Coronary artery (tissue), 2 donors: ENCODE measurements around the gene SPR.

Source experiments
- DNase-seq: peaks from one replicate; pipeline ENCODE4 v3.0.0-alpha.2; 2017; ENCODE audit warnings: low spot score
- H3K27ac ChIP-seq, 2 donors: fragments of 200-600 bp; sonication (generic); one replicate each; pipeline ENCODE4 v1.5.1; 2016 to 2019
- H3K4me3 ChIP-seq: fragments of 200-600 bp; sonication (generic); 2 replicates; pipeline ENCODE4 v1.5.1; 2016; ENCODE audit warnings: mild to moderate bottlenecking, moderate library complexity
- TF ChIP-seq, protein P1 (sequence below): fragments of 200-600 bp; sonication (generic); IDR thresholded peaks from one replicate; pipeline ENCODE4 v1.5.1; 2019; ENCODE audit warnings: antibody characterized with exemption

The SPR gene

DNA sequence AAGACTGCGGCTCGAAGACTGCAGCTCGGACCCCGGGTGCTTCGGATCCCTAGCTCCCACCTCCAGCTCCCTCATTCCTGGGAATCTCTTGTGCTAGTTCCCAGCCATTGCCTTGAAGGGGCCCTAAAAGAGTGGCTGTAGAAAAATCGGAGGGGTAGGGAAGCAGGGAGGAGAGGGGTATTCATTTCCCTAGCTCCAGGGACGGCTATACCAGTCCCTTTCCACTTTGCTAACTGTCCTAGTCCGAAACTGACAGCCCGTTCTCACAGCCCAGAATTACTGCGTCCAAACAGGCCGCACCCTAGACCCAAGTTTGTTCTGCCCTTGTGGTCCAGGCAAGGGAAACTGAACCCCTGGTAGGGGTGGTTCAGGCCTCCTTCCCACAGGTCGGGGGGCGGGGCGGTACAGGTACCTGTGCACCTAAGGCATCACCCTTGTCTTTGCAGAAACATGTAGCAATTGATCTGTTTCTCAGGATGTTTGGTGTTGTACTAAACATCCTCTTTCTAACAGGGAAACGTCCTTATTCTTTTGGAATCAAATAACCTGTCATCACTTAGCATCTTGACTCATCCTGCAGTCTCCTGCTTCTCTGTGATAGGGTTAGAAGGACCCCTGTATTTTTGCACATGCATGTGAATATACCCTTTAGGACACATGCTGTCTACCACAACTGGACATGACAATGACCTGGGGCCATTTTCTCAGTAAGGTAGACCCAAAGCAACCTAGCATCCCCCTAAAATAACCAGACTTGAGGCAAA is 34.1 kb downstream of the SPR start:
- H3K27ac ChIP-seq, result no peak overlapping the region
- H3K4me3 ChIP-seq, result peak overlapping the region; percentile 62

GRCh38 chr2:72921853-72922252 is 34.6 kb downstream of the SPR start:
- Histone ChIP-seq H3K27ac (no peak overlapping the region), H3K4me3 (no peak overlapping the region)
- TF ChIP-seq, protein P1, sequence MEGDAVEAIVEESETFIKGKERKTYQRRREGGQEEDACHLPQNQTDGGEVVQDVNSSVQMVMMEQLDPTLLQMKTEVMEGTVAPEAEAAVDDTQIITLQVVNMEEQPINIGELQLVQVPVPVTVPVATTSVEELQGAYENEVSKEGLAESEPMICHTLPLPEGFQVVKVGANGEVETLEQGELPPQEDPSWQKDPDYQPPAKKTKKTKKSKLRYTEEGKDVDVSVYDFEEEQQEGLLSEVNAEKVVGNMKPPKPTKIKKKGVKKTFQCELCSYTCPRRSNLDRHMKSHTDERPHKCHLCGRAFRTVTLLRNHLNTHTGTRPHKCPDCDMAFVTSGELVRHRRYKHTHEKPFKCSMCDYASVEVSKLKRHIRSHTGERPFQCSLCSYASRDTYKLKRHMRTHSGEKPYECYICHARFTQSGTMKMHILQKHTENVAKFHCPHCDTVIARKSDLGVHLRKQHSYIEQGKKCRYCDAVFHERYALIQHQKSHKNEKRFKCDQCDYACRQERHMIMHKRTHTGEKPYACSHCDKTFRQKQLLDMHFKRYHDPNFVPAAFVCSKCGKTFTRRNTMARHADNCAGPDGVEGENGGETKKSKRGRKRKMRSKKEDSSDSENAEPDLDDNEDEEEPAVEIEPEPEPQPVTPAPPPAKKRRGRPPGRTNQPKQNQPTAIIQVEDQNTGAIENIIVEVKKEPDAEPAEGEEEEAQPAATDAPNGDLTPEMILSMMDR, result no peak
- no peak for DNase-seq

More for the DNA sequence above, 34.1 kb downstream of the SPR start:
- DNase-seq, result no peak
- TF ChIP-seq, protein P1, result no peak

DNA sequence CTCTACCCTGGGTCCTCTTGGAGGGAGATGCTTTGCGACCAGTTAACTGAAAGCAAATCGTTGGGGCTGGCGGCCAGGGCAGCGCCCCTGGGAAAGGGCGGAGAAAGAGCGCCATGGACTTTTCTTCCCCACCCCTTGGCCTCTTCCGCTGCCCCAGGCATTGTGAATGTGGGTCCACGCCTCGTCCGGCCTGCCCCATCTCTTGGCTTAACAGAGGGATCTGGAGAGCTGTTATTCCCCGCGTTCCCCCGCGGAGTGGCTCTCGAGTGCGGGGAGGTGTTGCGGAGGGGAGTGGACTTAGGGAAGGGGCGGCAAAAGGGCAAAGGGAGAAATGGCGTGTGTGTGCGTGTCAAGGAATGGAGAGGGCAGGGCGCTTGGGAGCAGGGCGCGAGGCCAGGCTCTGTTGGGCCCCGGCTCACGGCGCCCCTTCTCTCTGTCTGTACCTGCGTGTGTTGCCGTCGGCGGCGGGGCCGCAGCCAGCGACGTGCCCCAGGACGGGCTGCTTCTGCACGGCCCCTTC is 36.7 kb downstream of the SPR start:
- Histone ChIP-seq H3K4me3 (peak overlapping the region; percentile 40), H3K27ac (no peak overlapping the region)
- DNase-seq, result no peak
- TF ChIP-seq, protein P1, result no peak

DNA sequence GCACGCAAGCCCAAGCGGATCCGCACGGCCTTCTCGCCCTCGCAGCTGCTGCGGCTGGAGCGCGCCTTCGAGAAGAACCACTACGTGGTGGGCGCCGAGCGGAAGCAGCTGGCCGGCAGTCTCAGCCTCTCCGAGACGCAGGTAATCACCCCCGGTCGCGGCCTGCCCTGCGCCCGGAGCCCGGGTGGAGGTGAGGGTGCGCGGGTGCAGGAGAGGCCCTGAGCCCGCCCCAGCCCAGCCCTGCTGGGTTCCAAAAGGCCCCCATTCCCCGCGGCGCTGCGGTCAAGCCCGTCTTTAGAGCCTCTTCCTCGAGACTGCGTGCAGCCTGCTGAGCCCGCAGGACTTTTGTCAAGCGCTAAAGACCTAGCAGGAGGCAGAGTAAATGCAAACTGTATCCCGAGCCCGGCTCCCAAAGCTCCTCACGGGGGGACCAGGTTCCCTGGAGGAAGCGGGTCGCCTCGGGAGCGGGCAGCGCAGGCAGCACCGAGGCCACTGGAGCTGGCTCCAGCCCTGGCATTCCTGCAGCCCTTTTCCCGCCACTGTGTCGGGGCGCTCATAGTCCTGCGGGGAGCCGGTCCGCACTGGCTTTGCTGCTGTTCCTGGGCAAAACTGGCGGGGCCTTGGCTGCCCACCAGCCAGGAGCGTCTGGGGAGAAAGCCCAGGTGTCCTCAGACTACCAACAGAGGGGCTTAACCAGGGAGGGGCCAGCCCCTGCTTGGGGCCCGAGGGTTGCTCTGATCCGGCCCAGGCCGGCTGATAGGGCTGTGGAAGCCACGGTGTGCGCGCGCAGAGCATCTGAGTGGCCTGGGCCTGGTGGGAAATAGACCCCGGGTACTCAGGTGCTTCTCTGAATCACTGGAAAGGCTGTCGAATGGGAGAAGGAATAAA is 37.4 kb downstream of the SPR start:
- H3K4me3 ChIP-seq, result peak overlapping the region; percentile 40

GRCh38 chr2:72925328-72925943 is 38.2 kb downstream of the SPR start:
- no peak for DNase-seq
- no peak overlapping the region for H3K27ac ChIP-seq
- H3K4me3 ChIP-seq, result no peak overlapping the region
- TF ChIP-seq, protein P1, result no peak

More for the DNA sequence above, 37.4 kb downstream of the SPR start:
- DNase-seq, result peak; percentile 63
- H3K27ac ChIP-seq, result no peak overlapping the region
- TF ChIP-seq, protein P1, result no peak

- no peak for DNase-seq
- TF ChIP-seq, protein P1, result no peak
- Histone ChIP-seq H3K4me3 (no peak overlapping the region), H3K27ac (no peak overlapping the region)
These were observed 39.2 kb downstream of the SPR start for GRCh38 chr2:72926368-72926767.
